AG08395 (cell line): ENCODE measurements around the gene PEG3.
"Not testable (repeated sequence)": the region's sequence is repeated elsewhere in the genome, so short reads cannot be mapped to it uniquely, and the experiment has no call there.

Experiments used
- DNase-seq: peaks from one replicate; pipeline ENCODE4 v3.0.0; 2012; ENCODE audit warnings: mixed read lengths, low spot score

The PEG3 gene

DNA sequence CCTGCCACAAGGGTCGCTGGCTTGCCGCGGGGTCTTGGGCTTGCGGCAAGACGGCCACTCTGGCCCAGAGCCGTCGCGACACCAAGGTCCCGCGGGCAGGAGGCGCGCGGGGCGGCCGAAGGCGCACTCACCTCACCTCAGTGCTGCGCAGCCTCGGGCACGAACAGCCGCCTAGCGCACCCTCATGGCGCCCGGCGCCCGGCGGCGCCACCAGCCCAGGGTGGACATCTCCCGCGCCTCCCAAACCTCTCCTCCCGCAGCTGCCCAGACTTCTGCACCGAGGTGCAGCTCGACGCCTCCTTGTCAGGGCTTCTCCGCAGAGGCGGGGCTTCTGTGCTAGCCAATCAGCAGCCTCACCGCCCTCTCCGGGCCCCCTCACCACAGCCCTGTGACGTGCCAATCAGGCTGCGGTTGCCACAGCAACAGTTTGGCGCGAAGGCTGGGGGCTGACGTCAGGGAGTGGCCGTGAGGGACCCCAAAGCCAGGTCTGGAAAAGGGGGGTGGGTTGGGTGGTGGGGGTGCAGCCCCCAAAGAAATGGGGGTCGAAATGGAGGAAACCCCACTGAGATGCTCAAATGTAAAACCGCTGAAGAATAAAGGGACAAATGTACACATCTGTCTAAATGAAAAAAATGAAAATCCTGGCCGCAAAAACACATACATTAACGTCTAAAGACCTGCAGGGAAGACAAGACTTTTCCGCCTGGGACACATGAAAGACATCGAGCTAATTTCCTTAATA lies at the start of gene PEG3, which contains the start of gene ZIM2:
PEG3 (minus strand) TSS at position 276 of the 742 bp plus-strand sequence. CDS start 16,071 bp downstream, outside the sequence.
ZIM2 (minus strand) TSS at position 276 of the 742 bp plus-strand sequence. CDS start 16,449 bp downstream, outside the sequence.
- no peak for DNase-seq

DNA sequence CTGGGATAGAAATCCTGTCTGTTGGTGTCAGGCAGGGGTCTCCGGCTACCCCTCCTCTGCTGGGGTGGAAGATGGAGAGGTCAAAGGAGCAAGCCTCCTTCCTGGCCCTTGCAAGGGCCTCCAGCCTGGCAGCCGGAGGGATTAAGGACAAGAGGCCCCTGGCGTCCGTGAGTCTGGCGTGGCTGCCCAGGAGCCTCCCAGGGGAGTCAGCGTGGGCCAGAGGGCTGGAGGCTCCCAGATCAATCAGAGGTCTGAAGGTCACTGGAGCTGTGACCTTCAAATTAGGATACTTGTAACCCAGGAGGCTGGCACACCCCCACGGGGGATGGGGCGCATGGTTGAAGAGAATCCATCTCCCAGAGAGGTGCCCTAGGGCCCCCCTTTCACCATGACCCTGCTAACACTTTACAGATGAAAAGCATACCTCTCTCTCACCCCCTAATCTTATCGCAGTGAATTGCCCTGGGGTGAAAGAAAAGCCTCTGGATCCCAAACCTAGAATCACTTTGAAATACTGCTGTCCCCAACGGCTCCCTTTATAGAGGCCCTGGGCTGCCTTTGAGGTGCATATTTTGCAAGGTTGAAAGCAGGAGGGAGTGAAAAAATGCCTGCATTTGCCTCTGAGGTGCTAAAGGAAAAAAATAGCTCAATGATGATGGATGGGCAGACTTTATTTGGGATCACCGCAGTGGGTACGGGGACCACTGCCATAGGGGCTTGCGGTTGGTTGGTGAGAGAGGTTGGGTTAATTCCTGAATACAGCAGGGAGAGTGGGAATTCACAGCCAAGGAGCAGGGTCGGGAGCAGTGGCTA lies 44.9 kb upstream of the PEG3 start:
- DNase-seq: no peak

DNA sequence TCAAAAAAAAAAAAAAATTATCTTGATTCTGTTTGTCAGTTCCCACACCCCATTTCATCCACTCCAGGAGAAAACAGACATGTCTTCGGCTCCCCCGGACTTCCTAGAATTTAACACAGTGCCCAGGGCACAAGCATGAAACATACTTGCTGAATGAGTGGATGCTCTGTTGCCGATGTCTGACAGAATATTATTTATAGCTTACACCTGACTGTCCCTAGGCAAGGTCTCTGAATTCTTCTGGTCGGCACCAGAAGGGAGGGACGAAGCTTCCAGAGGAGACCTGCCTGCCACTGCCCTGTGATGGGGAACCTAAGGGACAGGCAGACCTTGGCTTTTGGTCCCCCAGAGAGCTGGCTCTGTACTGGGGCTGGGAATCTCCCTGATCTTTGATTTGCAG lies 43.9 kb upstream of the PEG3 start:
- no peak for DNase-seq

DNA sequence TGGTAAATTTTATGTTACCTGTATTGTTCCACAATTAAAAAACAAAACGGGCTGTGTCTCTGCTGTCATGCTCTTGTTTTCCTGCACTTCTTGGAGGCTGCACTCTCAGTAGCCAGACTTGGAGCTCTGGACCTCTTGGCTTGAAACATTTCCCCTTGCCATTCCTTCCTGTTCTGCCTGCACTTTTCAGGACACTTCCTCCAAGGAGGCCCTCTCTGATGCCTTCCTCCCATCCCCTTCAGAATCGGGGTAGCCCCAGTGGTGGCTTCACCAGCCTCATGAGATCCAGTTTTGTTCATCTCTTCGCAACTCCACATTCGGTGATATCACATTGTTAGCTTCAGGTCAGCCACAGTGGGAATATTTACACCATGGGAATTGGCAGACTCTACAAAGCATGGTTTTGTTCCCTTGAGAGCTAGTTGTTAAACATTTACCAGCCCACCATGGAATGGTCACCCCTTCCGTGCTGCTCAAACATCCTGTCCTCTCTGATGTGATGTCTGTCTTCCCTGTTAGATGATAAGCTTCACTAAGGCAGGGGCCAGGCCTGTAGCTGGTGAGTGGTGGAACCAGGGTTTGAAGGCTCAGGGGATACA lies 40.2 kb upstream of the PEG3 start:
- no peak for DNase-seq

DNA sequence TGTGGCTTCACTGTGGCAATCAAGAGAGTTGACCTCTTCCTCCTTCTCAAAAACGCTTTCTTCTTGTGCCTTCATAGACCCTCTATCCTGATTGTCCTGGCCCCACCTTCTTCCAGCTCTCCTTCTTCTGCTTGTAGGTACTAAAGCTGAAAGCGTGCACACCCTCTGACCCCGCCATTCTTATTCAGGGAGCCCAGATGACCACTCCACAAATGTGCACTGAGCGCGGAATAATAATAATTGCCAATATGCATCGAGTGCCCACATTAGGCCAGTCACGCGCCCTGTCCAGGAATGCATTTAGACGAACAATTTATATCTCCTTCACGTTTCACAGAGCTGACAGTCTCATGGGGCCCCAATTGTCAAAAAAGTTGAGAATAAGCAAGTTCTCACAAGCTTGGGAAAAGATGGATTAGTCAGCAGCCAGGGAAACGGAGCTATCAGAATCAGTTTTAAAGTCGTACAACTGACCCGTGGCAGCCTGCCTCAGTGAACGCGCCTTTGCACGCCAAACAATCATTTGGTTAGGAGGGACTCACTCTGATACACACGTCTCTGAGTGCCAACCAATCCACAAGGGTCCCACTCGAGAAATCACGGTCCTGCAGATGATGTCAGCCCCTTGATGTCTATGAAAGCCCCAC lies 36.7 kb upstream of the PEG3 start:
- no peak for DNase-seq

DNA sequence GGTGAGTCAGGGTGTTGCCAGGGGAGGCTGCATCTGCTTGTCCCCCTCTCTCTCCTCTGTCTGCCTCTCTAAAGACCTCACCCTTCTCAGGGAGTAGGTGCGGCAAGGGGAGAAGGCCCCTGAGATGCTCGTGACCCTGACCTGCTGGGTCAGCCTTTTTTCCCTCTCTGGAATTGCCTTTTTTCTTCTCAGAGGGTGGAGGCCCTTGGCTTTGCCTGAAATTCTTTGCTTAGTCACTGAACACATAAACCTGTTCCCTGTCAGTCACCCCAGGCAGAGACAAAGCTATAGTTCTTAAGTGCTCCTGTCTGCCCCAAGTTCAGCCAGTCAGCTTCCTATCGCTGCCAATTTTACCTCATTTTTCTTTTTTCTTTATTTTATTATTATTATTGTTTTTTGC lies 35.2 kb upstream of the PEG3 start:
- no peak for DNase-seq

DNA sequence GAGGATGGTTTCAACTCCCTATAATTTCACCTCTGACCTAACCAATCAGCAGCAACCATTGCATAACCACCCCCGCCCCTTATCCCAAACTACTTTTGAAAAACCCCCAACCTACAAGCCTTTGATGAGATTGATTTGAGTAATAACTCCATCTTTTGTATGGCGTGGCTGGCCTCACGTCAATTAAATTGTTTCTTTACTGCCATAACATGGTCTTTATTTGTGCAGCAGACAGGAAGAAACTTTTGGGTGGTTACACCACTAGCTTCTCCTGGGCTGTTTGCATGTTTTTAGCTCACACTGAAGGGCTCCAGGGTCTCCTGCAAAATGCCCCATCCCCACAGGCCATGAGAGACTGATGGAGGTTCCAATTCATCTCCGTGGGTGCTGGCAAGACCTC lies 34.0 kb upstream of the PEG3 start:
- DNase-seq: no peak

DNA sequence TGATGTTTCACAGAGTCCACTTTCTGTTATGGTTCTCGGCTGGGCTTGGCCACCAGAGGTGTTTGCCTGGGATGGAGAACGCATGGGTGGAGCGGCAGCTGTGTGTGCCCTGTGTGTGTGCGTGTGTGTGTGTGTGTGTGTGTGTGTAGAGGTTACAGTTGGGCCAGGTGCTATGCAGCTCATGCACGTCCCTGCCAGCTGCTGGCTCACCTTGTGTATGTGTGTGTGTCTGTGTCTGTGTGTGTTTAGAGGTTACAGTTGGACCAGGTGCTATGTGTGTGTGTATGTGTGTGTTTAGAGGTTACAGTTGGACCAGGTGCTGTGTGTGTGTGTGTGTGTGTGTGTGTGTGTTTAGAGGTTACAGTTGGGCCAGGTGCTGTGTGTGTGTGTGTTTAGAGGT lies 33.0 kb upstream of the PEG3 start:
- no peak for DNase-seq

DNA sequence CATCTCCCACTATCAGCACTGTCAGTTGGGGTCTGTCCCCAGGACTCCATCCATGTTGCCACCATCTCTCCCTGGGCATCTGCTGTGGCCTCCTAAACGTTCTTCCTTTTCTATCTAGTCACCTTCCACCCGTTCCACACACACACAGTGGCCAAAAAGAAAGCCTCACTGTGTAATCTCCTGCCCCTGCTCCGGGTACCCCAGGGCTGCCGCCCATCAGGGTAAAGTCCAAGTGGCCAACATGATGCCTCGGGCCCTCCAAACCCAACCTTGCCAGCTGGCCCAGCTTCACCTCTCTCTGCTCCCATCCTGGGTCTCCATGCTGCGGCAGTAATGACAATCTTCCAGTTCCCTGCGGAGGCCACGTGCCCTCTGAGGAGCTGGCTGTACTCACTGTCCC lies 29.4 kb upstream of the PEG3 start:
- DNase-seq: no peak

DNA sequence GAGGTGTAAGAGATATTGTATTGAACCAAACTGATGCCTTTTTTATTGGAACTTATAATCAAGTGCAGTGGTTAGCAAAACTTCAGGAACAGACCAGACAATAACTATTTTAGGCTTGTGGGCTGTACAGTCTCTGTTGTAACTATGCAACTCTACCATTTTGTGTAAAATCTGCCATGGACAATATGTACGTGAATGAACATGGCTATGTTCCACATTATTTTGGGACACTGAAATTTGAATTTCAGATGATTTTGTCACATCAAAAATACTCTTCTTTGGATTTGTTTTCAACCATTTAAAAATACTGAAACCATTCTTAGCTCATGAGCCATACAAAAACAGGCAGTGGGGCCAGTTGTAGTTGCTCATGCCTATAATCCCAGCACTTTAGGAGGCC lies 27.9 kb upstream of the PEG3 start:
- no peak for DNase-seq

DNA sequence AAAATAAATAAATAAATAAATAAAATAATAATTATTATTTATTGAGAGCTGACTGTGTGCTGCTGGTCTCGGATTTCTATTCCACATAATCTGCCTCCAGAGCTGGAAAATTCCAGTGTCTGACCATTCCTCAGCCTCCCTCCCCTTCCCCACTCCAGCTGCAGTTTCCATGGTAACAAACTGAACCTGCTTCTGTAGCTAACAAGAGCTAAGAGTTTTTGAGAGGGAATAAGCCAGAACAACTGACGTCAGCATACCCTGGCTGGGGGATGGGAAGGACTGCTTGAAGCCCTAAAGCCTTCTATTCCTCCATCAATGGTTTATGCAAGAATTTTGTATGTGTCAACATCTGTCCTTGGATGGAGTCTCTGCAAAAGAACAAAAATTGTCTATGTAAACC lies 26.0 kb upstream of the PEG3 start:
- no peak for DNase-seq

DNA sequence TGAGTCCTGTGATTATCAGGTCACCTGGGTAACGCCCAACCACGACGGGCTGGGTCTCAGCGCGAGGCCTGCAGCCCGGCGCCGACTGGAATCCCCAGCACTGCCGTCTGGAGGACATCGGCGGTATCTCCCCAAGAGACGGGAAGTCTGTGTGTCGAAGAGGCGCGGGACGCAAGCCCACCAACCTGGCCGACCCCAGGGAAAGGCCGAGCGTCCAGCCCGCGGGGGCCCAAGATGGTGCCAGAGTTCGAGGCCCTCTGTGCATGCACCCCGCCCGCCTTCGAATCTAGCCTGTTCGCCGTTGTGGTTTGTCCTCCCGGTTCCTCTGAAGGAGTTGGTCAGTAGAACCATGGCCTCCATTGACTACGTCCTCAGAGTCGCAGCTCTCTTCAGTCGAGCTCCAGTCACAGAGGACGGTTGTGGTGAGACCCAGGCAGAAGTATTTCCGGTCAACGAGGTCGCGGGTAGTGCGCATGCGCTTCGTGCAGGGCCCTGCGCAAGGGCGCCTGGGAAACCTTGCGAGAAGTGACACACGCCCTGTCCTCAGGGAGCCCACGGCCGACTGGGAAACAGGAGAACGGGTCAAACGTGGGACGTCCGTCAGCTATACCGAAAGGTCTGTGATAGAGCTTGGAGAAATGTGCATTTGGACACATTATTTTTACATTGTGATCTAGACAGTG lies 24.1 kb upstream of the PEG3 start:
- no peak for DNase-seq

DNA sequence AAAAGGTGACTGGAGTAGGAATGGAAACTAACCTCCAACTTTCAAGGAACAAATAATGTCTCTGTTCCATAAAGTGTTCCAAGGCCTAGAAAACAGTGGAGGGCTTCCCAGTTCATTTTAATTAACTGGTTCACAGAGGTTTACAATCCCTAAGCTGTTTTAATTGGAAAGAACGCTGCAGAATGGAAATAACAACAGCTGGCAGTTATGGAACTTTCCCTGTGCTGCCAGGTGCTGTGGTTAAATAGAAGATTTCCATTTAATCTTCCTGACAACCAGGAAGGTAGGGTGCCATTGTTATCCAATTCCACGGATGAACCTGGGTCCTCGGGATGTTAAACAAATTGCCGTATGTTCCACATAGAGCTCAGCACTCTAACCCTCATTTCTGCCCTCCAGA lies 22.2 kb upstream of the PEG3 start:
- no peak for DNase-seq

DNA sequence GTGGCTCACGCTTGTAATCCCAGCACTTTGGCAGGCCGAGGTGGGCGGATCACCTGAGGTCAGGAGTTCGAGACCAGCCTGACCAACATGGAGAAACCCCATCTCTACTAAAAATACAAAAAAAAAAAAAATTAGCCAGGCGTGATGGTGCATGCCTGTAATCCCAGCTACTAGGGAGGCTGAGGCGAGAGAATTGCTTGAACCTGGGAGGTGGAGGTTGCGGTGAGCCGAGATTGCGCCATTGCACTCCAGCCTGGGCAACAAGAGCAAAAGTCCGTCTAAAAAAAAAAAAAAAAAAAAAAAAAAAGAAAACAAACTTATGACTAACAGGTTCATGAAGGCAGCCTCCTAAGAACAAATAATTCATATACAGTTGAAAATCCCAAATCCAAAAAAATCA lies 19.9 kb upstream of the PEG3 start:
- DNase-seq: not testable (repeated sequence)

DNA sequence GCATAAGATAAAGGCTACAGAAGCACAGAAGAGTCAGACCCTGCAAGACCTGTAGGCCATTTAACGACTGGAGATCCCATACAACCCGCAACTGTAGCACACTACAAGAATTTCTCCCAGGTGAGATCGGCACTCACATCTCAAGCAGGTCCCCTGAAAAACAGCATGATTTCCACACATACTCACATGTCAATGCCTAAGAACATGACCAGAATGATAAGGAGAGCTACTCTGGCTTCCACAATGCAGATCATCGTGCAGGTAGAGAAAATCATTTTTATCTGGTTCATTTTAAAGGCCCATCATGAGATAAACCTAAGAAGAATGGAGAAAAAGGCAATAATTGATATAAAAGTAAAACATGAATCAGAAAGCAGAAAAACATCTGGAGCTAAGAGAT lies 17.5 kb upstream of the PEG3 start:
- DNase-seq: no peak

DNA sequence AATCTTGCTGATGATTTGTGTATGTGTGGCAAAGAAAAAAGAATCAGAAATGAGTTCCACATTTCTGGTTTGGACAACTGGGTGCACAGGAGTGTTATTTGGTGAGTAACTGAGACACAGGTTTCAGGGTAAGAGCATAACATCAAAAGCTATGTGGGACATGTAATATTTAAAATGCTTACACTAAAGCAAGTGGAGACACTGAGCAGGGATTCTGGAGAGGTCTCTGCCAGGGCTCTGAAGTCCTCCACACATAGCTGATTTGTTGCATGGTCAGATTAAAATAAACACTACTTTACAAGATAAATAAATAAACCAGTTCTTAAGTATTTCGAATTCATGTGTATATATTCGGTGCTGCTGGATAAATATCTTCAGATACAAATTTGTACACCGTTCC lies 16.3 kb upstream of the PEG3 start:
- DNase-seq: no peak

DNA sequence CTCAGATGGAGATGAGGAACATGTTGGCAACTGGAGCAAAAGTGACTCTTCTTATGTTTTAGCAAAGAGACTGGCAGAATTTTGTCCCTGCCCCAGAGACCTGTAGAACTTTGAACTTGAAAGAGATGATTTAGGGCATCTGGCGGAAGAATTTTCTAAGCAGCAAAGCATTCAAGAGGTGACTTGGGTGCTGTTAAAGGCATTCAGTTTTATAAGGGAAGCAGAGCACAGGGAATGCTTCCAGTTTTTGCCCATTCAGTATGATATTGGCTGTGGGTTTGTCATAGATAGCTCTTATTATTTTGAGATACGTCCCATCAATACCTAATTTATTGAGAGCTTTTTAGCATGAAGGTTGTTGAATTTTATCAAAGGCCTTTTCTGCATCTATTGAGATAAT lies 11.8 kb upstream of the PEG3 start:
- not testable (repeated sequence) for DNase-seq

DNA sequence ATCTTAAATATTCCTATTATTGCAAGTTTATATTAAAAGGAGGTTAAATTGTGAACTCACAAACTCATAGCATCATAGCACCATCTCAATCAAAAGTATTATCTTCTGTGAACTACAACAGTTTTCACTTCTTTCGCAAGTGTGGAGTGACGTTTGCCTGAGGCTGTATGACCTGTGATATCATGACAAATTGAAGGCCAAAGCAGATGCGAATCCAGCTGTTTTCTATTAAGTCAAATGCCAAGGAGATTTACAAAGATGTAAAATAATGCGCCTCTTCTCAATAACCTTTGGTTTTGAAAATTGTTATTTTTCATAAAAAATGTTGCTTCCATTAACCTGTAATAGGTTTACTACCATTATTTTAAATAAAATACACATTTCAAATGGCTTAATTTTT lies 7.6 kb upstream of the PEG3 start:
- no peak for DNase-seq

DNA sequence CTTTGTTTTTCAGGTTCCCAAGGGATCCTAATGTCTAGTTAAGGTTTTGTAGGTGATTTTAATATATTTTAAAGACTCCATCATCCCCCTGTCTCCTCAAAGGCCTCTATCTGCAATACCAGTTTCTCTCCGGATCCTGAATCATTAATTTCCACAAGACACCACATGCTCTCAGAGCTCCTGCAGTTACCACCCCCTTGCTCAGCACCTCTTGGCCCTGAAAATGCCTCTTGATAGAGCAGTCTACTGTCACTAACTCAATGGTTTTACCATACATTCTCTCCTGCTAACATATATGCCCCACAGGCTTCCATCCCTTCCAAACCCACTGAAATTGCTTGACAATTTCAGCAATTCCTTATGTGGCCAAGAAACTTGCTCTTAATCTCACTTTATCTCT lies 1.9 kb upstream of the PEG3 start:
- no peak for DNase-seq

DNA sequence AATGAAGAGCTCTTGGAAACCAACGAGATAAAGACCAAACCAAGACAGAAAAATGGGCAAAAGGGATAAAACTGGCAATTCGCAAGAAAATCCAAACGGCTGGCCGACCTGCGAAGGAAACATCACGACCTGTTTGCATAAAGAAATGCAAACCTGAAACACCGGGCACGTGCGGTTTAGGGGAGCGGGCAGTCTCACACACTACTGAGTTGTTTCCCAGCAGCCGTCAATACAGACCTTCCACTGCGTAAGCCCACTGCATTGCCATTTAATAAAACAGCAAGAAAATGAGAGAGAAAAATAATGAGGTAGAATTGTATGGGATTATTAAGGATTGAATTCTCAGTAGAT lies 642 bp upstream of the PEG3 start:
- no peak for DNase-seq

DNA sequence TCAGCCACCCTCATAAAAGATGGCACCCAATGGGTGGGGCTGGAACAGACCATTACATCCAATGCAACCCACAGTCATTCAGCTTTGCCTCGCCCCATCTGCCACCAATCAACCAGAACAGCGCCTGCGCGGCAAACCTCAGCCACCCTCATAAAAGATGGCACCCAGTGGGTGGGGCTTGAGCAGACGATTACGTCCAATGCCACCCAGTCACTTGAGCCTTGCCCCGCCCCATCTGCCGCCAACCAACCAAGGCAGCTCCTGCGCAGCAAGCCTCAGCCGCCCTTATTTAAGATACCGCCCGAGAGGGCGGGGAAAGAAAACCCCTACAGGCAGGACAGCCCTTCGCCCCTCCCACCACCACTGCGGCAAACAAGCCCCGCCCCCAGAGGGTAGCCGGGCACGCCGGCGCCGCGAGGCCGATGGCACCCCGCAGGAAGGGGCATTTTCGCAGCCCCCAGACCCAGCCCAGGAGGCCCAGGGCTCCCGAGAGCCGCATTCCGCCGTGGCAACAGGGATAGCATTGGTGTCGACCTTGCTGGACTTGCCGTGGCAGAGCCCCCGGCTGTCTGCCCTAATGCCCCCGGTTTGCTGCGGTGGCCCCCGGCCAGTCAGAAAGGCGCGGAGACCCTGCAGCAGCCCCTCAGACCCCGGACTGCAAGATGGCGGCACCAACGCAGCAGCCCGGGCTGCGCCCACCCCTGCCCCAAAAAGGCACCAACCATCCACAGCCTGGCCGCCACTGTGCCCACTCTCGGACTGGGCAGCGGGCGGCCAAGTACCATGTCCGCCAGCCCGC lies 675 bp downstream of the PEG3 start:
- DNase-seq: no peak
